ENCODE measurements around the gene TAF11L9. TPM values are rescaled to one million over a fixed set of nuclear protein-coding genes. Genes with fewer than 3 reads are reported as not detected.
"Not testable (repeated sequence)": the region's sequence is repeated elsewhere in the genome, so short reads cannot be mapped to it uniquely, and the experiment has no call there.

The TAF11L9 gene
- not detected for total RNA-seq

DNA sequence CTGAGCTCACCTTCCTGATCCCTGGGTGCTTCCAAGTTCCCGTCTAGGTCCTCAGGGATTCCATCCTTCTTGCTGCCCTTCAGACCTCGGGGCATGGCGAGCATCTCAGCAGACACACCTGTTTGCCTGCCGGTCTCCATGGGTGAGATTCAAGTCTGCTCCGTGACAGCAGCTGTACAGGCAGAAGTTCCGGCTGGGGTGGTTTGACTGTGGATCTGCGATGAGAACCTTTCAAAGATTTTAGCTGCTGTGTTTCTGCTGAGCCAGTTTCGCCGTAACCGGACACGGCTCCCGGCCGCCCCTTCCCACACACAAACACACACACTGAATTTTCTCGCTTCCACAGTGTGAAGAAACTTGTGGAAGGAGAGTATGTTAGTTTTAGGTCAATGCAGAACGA, at the start of gene TAF11L9:
TSS of gene TAF11L9 (minus strand) at position 140 of the 400 bp plus-strand sequence.
- not testable (repeated sequence) for H3K4me3 ChIP-seq
- 98 to 100% methylated on average over 2 to 9 of the region's 15 CpGs for WGBS, 2 donors (ENCODE audit: low coverage in 1 of 2)

DNA sequence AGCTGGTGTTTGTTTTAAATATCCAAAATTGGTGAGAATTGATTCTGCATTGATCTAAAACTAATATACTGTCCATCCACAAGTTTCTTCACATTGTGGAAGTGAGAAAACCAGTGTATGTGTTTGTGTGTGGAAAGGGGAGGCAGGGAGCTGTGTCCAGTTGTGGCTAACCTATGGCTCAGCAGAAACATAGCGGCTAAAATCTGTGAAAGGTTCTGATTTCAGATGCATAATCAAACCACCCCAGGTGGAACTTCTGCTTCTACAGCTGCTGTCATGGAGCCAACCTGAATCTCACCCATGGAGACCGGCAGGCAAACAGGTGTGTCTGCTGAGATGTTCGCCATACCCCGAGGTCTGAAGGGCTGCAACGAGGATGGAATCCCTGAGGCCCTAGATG, 40.0 kb upstream of the TAF11L9 start, which contains the start of gene TAF11L14:
TSS of gene TAF11L14 (plus strand) at position 301 of the 400 bp plus-strand sequence.
- no peaks in the 10 kb centered on the region for H3K4me1 ChIP-seq
- H3K9me3 ChIP-seq: no peaks in the 10 kb centered on the region
- H3K4me3 ChIP-seq: no peak within 1 kb of the TSS
- no peak for TF ChIP-seq EP300 (IDR thresholded peaks at IDR 0.05)
- TF ChIP-seq, protein P1, sequence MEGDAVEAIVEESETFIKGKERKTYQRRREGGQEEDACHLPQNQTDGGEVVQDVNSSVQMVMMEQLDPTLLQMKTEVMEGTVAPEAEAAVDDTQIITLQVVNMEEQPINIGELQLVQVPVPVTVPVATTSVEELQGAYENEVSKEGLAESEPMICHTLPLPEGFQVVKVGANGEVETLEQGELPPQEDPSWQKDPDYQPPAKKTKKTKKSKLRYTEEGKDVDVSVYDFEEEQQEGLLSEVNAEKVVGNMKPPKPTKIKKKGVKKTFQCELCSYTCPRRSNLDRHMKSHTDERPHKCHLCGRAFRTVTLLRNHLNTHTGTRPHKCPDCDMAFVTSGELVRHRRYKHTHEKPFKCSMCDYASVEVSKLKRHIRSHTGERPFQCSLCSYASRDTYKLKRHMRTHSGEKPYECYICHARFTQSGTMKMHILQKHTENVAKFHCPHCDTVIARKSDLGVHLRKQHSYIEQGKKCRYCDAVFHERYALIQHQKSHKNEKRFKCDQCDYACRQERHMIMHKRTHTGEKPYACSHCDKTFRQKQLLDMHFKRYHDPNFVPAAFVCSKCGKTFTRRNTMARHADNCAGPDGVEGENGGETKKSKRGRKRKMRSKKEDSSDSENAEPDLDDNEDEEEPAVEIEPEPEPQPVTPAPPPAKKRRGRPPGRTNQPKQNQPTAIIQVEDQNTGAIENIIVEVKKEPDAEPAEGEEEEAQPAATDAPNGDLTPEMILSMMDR (IDR thresholded peaks at IDR 0.05): no peak
- no peak for TF ChIP-seq POLR2A (IDR thresholded peaks at IDR 0.05)
- no peak for TF ChIP-seq POLR2AphosphoS5 (IDR thresholded peaks at IDR 0.05)
- no peaks in the 10 kb centered on the region for H3K36me3 ChIP-seq
- 83 to 88% methylated on average over 1 to 3 of the region's 5 CpGs for WGBS, 2 donors (ENCODE audit: low coverage in 1 of 2)
- H3K27me3 ChIP-seq: no peaks in the 10 kb centered on the region
- no peak within 1 kb of the TSS for H3K27ac ChIP-seq
- ATAC-seq: no peak

More for the DNA sequence above, at the start of gene TAF11L9:
- not testable (repeated sequence) for ATAC-seq, H3K9me3 ChIP-seq, H3K27me3 ChIP-seq, H3K36me3 ChIP-seq, H3K4me1 ChIP-seq, H3K27ac ChIP-seq

DNA sequence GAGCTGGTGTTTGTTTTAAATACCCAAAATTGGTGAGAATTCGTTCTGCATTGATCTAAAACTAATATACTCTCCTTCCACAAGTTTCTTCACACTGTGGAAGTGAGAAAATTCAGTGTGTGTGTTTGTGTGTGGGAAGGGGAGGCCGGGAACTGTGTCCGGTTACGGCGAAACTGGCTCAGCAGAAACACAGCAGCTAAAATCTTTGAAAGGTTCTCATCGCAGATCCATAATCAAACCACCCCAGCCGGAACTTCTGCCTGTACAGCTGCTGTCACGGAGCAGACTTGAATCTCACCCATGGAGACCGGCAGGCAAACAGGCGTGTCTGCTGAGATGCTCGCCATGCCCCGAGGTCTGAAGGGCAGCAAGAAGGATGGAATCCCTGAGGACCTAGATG, 37.6 kb upstream of the TAF11L9 start, which contains the start of gene TAF11L13:
TSS of gene TAF11L13 (plus strand) at position 301 of the 400 bp plus-strand sequence.
- not testable (repeated sequence) for ATAC-seq, H3K36me3 ChIP-seq, H3K4me1 ChIP-seq, H3K9me3 ChIP-seq, H3K4me3 ChIP-seq, H3K27me3 ChIP-seq, H3K27ac ChIP-seq
- WGBS, 2 donors (ENCODE audit: low coverage in 1 of 2): no CpG with 5 or more reads among the region's 12 CpGs

DNA sequence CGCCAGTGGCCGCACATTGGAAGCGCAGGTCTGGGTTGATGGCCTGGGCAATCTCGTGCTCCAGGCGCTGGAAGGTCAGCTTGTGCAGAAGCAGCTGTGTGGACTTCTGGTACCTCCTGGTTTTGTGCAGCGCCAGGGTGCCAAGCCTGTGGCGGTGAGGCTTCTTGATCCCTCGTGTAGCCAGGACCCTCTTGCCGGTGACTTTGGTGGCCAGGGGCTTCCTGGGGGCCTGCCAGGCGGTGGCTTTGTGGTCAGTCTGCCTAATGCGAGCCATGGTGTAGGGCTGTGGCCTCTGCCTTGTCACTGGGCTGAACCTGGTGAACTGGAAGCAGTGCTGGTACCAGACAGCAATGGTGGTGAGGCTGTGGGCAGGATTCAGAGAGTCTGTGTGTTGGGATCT, 31.5 kb upstream of the TAF11L9 start:
- 100% methylated on average over 2 of the region's 11 CpGs; no CpG with 5 or more reads in 1 of the 2 donors for WGBS, 2 donors (ENCODE audit: low coverage in 1 of 2)
- Histone ChIP-seq H3K27me3 (no peaks in the 10 kb centered on the region), H3K4me3 (no peak overlapping the region), H3K36me3 (no peaks in the 10 kb centered on the region), H3K4me1 (no peaks in the 10 kb centered on the region), H3K9me3 (no peaks in the 10 kb centered on the region), H3K27ac (no peak overlapping the region)
- no peak for ATAC-seq
- no peak for TF ChIP-seq POLR2A (IDR thresholded peaks at IDR 0.05)
- TF ChIP-seq, protein P1 (IDR thresholded peaks at IDR 0.05): no peak
- TF ChIP-seq EP300 (IDR thresholded peaks at IDR 0.05): no peak
- no peak for TF ChIP-seq POLR2AphosphoS5 (IDR thresholded peaks at IDR 0.05)

DNA sequence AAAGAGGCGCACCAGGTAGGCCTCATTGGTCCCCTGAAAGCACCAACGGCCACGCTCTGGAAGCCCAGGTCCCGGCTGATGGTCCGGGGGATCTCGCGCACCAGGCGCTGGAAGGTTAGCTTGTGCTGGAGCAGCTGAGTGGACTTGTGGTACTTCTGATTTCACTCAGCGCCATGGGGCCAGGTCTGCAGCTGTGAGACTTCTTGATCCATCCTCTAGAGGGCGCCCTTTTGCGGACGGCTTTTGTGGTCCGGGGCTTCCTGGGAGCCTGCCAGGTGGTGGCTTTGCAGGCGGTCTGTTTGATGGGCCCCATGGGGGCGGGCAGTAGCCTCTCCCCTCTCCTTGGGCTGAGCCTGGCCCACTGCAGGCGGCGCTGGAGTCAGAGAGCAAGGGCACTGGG, 26.4 kb upstream of the TAF11L9 start:
- WGBS, 2 donors (ENCODE audit: low coverage in 1 of 2): no CpG with 5 or more reads among the region's 17 CpGs
- H3K27me3 ChIP-seq: no peaks in the 10 kb centered on the region
- H3K27ac ChIP-seq: no peak overlapping the region
- no peak overlapping the region for H3K4me3 ChIP-seq
- no peak for TF ChIP-seq POLR2AphosphoS5 (IDR thresholded peaks at IDR 0.05)
- TF ChIP-seq, protein P1 (IDR thresholded peaks at IDR 0.05): no peak
- no peak for TF ChIP-seq POLR2A (IDR thresholded peaks at IDR 0.05)
- TF ChIP-seq EP300 (IDR thresholded peaks at IDR 0.05): no peak
- H3K36me3 ChIP-seq: no peaks in the 10 kb centered on the region
- ATAC-seq: no peak
- no peaks in the 10 kb centered on the region for H3K9me3 ChIP-seq
- no peaks in the 10 kb centered on the region for H3K4me1 ChIP-seq

DNA sequence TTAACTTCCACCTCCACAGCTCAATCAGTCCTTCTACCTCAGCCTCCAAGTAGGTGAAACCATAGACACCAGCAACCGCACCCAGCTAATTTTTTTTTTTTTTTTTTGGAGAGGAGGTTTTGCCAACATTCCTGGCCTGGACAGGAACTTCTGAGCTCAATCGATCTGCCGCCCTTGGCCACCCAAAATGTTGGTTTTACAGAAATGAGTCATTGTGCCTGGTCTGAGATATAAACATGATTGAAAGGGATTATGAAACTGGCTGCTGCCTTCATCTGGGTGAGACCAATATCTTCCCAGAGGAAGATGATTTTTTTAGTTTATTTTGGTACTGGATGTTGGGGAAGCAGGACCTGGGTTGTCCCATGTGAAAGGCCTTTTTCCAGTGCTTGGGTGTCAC, 25.2 kb upstream of the TAF11L9 start:
- TF ChIP-seq EP300 (IDR thresholded peaks at IDR 0.05) (no peak), POLR2A (IDR thresholded peaks at IDR 0.05) (no peak), POLR2AphosphoS5 (IDR thresholded peaks at IDR 0.05) (no peak)
- TF ChIP-seq, protein P1 (IDR thresholded peaks at IDR 0.05): no peak
- no peaks in the 10 kb centered on the region for H3K9me3 ChIP-seq
- ATAC-seq: no peak
- no peaks in the 10 kb centered on the region for H3K36me3 ChIP-seq
- H3K27me3 ChIP-seq: no peaks in the 10 kb centered on the region
- H3K4me1 ChIP-seq: no peaks in the 10 kb centered on the region
- whole genome bisulfite sequencing, 2 donors (ENCODE audit: low coverage in 1 of 2): 95 to 100% methylated on average over 1 to 3 of the region's 3 CpGs
- no peak overlapping the region for H3K27ac ChIP-seq
- H3K4me3 ChIP-seq: no peak overlapping the region

Measured in gastroesophageal sphincter (tissue), 4 donors.